Lower lobe of right lung (tissue), 2 donors: Measurements from ENCODE around the gene ARHGEF2. TPM values are rescaled to one million over a fixed set of nuclear protein-coding genes. Genes with fewer than 3 reads are reported as not detected.

ENCODE experiments used
- ATAC-seq, 2 donors: fragments of 200-7000 bp; cut with Tn5 transposase; one replicate each; pipeline ENCODE4 v1.9.1; 2020 to 2022; ENCODE audit warnings: mild to moderate bottlenecking in 2 of 2, moderate library complexity in 2 of 2
- DNase-seq: peaks from one replicate; pipeline ENCODE4 v3.0.0-alpha.2; 2020
- H3K27ac ChIP-seq: fragments of 200-600 bp; one replicate; pipeline ENCODE4 v1.8.0; 2022
- H3K27me3 ChIP-seq: fragments of 200-600 bp; one replicate; pipeline ENCODE4 v1.8.0; 2022; ENCODE audit warnings: low read depth
- H3K36me3 ChIP-seq: fragments of 200-600 bp; one replicate; pipeline ENCODE4 v1.8.0; 2022; ENCODE audit warnings: mild to moderate bottlenecking
- H3K4me1 ChIP-seq: fragments of 200-600 bp; one replicate; pipeline ENCODE4 v1.8.0; 2022
- H3K4me3 ChIP-seq: fragments of 200-600 bp; one replicate; pipeline ENCODE4 v1.8.0; 2022; ENCODE audit warnings: mild to moderate bottlenecking
- H3K9me3 ChIP-seq: fragments of 200-600 bp; one replicate; pipeline ENCODE4 v1.8.0; 2022
- CTCF ChIP-seq: fragments of 200-600 bp; IDR thresholded peaks from one replicate; pipeline ENCODE4 v1.8.0; 2022; ENCODE audit warnings: antibody characterized with exemption, mild to moderate bottlenecking
- intact Hi-C: fragments of 100-400 bp; cut with DNase I; formaldehyde crosslinking; loops from one replicate; pipeline ENCODE4 v1.11.0; 2022
- total RNA-seq: library from RNA; stranded (reverse); fragmentation: NEBNext Ultra II Directional; extraction: Animal tissue kit (Norgen Biotek cat#: 25700); gene quantifications from one replicate; pipeline ENCODE4 v1.2.1, GENCODE V29; 2021
- donor health status: DM: no; HTN: yes; CAD: no; lungs with severe emphysema.

The ARHGEF2 gene
- total RNA-seq, 1 donor from 2014 or later, result 252 TPM

GRCh38 chr1:155952505-155952890 is 25.8 kb downstream of the ARHGEF2 start:
- no peak overlapping the region for H3K4me3 ChIP-seq
- intact Hi-C loops, result no loop called here
- H3K36me3 ChIP-seq, result peaks cover 99% of the 10 kb centered on the region
- no peaks in the 10 kb centered on the region for H3K27me3 ChIP-seq
- TF ChIP-seq CTCF, result no peak
- H3K27ac ChIP-seq, result no peak overlapping the region
- no peaks in the 10 kb centered on the region for H3K9me3 ChIP-seq
- no peak for DNase-seq
- no peak for ATAC-seq
- H3K4me1 ChIP-seq, result no peaks in the 10 kb centered on the region

- H3K36me3 ChIP-seq, result peaks cover 99% of the 10 kb centered on the region
- no peak for DNase-seq
- peak in 1 of 2 donors; percentile 16 for ATAC-seq
- peaks cover 4% of the 10 kb centered on the region for H3K4me1 ChIP-seq
- no peaks in the 10 kb centered on the region for H3K27me3 ChIP-seq
- H3K9me3 ChIP-seq, result no peaks in the 10 kb centered on the region
- no peak overlapping the region for H3K27ac ChIP-seq
- TF ChIP-seq CTCF, result no peak
- intact Hi-C loops, result no loop called here
- H3K4me3 ChIP-seq, result no peak overlapping the region
Measured at GRCh38 chr1:155951753-155952504, 26.4 kb downstream of the ARHGEF2 start.

GRCh38 chr1:155950829-155951228 is 27.5 kb downstream of the ARHGEF2 start:
- no peak for ATAC-seq
- Histone ChIP-seq H3K4me3 (no peak overlapping the region), H3K9me3 (no peaks in the 10 kb centered on the region), H3K27ac (no peak overlapping the region), H3K4me1 (peaks cover 15% of the 10 kb centered on the region), H3K36me3 (peaks cover 99% of the 10 kb centered on the region), H3K27me3 (no peaks in the 10 kb centered on the region)
- no peak for TF ChIP-seq CTCF
- intact Hi-C loops, result no loop called here
- DNase-seq, result no peak

GRCh38 chr1:155947741-155948140 is 30.6 kb downstream of the ARHGEF2 start:
- Histone ChIP-seq H3K9me3 (no peaks in the 10 kb centered on the region), H3K36me3 (peaks cover 74% of the 10 kb centered on the region), H3K4me1 (peaks cover 43% of the 10 kb centered on the region), H3K27ac (no peak overlapping the region), H3K27me3 (no peaks in the 10 kb centered on the region), H3K4me3 (no peak overlapping the region)
- no peak for TF ChIP-seq CTCF
- no peak for ATAC-seq
- DNase-seq, result no peak
- intact Hi-C loops, result no loop called here

- Histone ChIP-seq H3K4me3 (no peak overlapping the region), H3K4me1 (peaks cover 47% of the 10 kb centered on the region), H3K9me3 (no peaks in the 10 kb centered on the region), H3K27me3 (no peaks in the 10 kb centered on the region), H3K36me3 (peaks cover 70% of the 10 kb centered on the region), H3K27ac (no peak overlapping the region)
- intact Hi-C loops, result no loop called here
- no peak for DNase-seq
- no peak for TF ChIP-seq CTCF
- no peak for ATAC-seq
Measured at GRCh38 chr1:155947292-155947691, 31.1 kb downstream of the ARHGEF2 start.
